H9 (cell line): ENCODE data around the gene LLGL2. TPM values are rescaled to one million over a fixed set of nuclear protein-coding genes. Genes with fewer than 3 reads are reported as not detected.
A peak's percentile ranks its signal among the peaks of the same experiment; 100 is the strongest.

Experiments used
- DNase-seq: peaks from one replicate; pipeline ENCODE4 v3.0.0-alpha.2; 2017
- H2AFZ ChIP-seq: one replicate; pipeline ENCODE4 v1.6.1; 2013; ENCODE audit warnings: mild to moderate bottlenecking, low read length, control low read depth, moderate library complexity
- H2AK5ac ChIP-seq: 2 replicates; pipeline ENCODE4 v1.6.1; 2013; ENCODE audit warnings: low read length, control low read depth, mixed read lengths; ENCODE audit not compliant: insufficient read length
- H2BK120ac ChIP-seq: one replicate; pipeline ENCODE4 v1.6.1; 2013; ENCODE audit warnings: low read depth, mild to moderate bottlenecking, low read length, control low read depth, inconsistent platforms; ENCODE audit not compliant: poor library complexity, severe bottlenecking
- H2BK12ac ChIP-seq: 2 replicates; pipeline ENCODE4 v1.6.1; 2013; ENCODE audit warnings: low read length, control low read depth, mixed read lengths, low read depth; ENCODE audit not compliant: insufficient read length
- H2BK15ac ChIP-seq: 2 replicates; pipeline ENCODE4 v1.6.1; 2013; ENCODE audit warnings: low read depth, low read length, control low read depth
- H2BK20ac ChIP-seq: one replicate; pipeline ENCODE4 v1.6.1; 2013; ENCODE audit warnings: low read depth, mild to moderate bottlenecking, low read length, control low read depth, inconsistent platforms; ENCODE audit not compliant: poor library complexity, severe bottlenecking
- H2BK5ac ChIP-seq: 2 replicates; pipeline ENCODE4 v1.6.1; 2013; ENCODE audit warnings: low read length, control low read depth, mixed read lengths; ENCODE audit not compliant: insufficient read length
- H3K14ac ChIP-seq: 2 replicates; pipeline ENCODE4 v1.6.1; 2013; ENCODE audit warnings: low read length, control low read depth; ENCODE audit not compliant: insufficient read depth
- H3K18ac ChIP-seq: 2 replicates; pipeline ENCODE4 v1.6.1; 2013; ENCODE audit warnings: low read depth, mild to moderate bottlenecking, mixed read lengths, low read length, control low read depth; ENCODE audit not compliant: insufficient read length
- H3K23ac ChIP-seq: 2 replicates; pipeline ENCODE4 v1.6.1; 2013; ENCODE audit warnings: low read length, control low read depth, mixed read lengths, low read depth; ENCODE audit not compliant: insufficient read length
- H3K23me2 ChIP-seq: 2 replicates; pipeline ENCODE4 v1.6.1; 2013; ENCODE audit warnings: low read depth, mild to moderate bottlenecking, mixed read lengths, low read length, control low read depth; ENCODE audit not compliant: insufficient read length, poor library complexity, severe bottlenecking
- H3K27ac ChIP-seq: 2 replicates; pipeline ENCODE4 v1.5.1; 2013; ENCODE audit warnings: low read length, control low read depth, mixed read lengths, low read depth; ENCODE audit not compliant: insufficient read length
- H3K27me3 ChIP-seq: 2 replicates; pipeline ENCODE4 v1.6.1; 2013; ENCODE audit warnings: low read length, control low read depth, inconsistent platforms; ENCODE audit not compliant: insufficient read depth
- H3K4ac ChIP-seq: 2 replicates; pipeline ENCODE4 v1.6.1; 2013; ENCODE audit warnings: low read depth, mild to moderate bottlenecking, control low read depth, inconsistent platforms, low read length, moderate library complexity
- H3K4me1 ChIP-seq: 2 replicates; pipeline ENCODE4 v1.6.1; 2013; ENCODE audit warnings: low read length, control low read depth, inconsistent platforms; ENCODE audit not compliant: insufficient read depth
- H3K4me2 ChIP-seq: 2 replicates; pipeline ENCODE4 v1.6.1; 2013; ENCODE audit warnings: low read length, control low read depth, mixed read lengths; ENCODE audit not compliant: insufficient read length, insufficient read depth
- H3K56ac ChIP-seq: 2 replicates; pipeline ENCODE4 v1.6.1; 2013; ENCODE audit warnings: low read depth, mild to moderate bottlenecking, mixed read lengths, low read length, control low read depth; ENCODE audit not compliant: insufficient read length
- H3K79me1 ChIP-seq: 2 replicates; pipeline ENCODE4 v1.6.1; 2013; ENCODE audit warnings: low read depth, mild to moderate bottlenecking, moderate library complexity, low read length, control low read depth, inconsistent platforms; ENCODE audit not compliant: insufficient read depth, poor library complexity, severe bottlenecking
- H3K79me2 ChIP-seq: 2 replicates; pipeline ENCODE4 v1.6.1; 2013; ENCODE audit warnings: low read length, control low read depth, inconsistent platforms; ENCODE audit not compliant: insufficient read depth
- H3K9ac ChIP-seq: 2 replicates; pipeline ENCODE4 v1.6.1; 2013; ENCODE audit warnings: low read length, control low read depth, mixed read lengths; ENCODE audit not compliant: insufficient read length; ENCODE audit errors: extremely low read depth
- H3K9me3 ChIP-seq: one replicate; pipeline ENCODE4 v1.6.1; 2013; ENCODE audit warnings: low read depth, low read length, inconsistent platforms; ENCODE audit not compliant: control insufficient read depth
- H3T11ph ChIP-seq: one replicate; pipeline ENCODE4 v1.6.1; 2013; ENCODE audit warnings: mild to moderate bottlenecking, low read length, control low read depth, inconsistent platforms
- H4K20me1 ChIP-seq: one replicate; pipeline ENCODE4 v1.6.1; 2013; ENCODE audit not compliant: control insufficient read depth, insufficient read length, insufficient read depth
- H4K5ac ChIP-seq: 2 replicates; pipeline ENCODE4 v1.6.1; 2013; ENCODE audit warnings: low read depth, mild to moderate bottlenecking, mixed read lengths, low read length, control low read depth; ENCODE audit not compliant: insufficient read length
- H4K8ac ChIP-seq: replicated peaks from 2 replicates; pipeline ENCODE4 v1.6.1; 2013; ENCODE audit warnings: low read length, control low read depth, mixed read lengths, low read depth; ENCODE audit not compliant: insufficient read length
- H4K91ac ChIP-seq: 2 replicates; pipeline ENCODE4 v1.6.1; 2013; ENCODE audit warnings: low read depth, mild to moderate bottlenecking, moderate library complexity, mixed read lengths, low read length, control low read depth; ENCODE audit not compliant: insufficient read length
- H3K27ac Mint-ChIP-seq, 3 experiments: 2 replicates in 2 of 3; 3 replicates in 1 of 3; pipeline ENCODE4 v1.8.0; 2020 to 2021; ENCODE audit warnings: mixed read lengths in 3 of 3, mild to moderate bottlenecking in 1 of 3, moderate library complexity in 1 of 3
- H3K27me3 Mint-ChIP-seq: 2 replicates; pipeline ENCODE4 v1.8.0; 2021; ENCODE audit warnings: low read depth, mild to moderate bottlenecking, moderate library complexity, mixed read lengths
- H3K36me3 Mint-ChIP-seq, 3 experiments: 2 replicates in 2 of 3; 3 replicates in 1 of 3; pipeline ENCODE4 v1.8.0; 2020 to 2021; ENCODE audit warnings: low read depth in 3 of 3, mixed read lengths in 3 of 3; ENCODE audit not compliant: insufficient read depth in 1 of 3
- H3K4me1 Mint-ChIP-seq, 2 experiments: 2 replicates each; pipeline ENCODE4 v1.8.0; 2020; ENCODE audit warnings: mixed read lengths in 2 of 2
- H3K4me3 Mint-ChIP-seq, 2 experiments: 2 replicates in 1 of 2; 3 replicates in 1 of 2; pipeline ENCODE4 v1.8.0; 2020 to 2021; ENCODE audit warnings: mild to moderate bottlenecking in 2 of 2, mixed read lengths in 2 of 2, moderate library complexity in 1 of 2
- H3K9me3 Mint-ChIP-seq, 2 experiments: 2 replicates in 1 of 2; 3 replicates in 1 of 2; pipeline ENCODE4 v1.8.0; 2020; ENCODE audit warnings: mild to moderate bottlenecking in 2 of 2, mixed read lengths in 2 of 2, moderate library complexity in 1 of 2
- WGBS: extraction: QIAGEN DNeasy Blood & Tissue Kit; methylation state at CpG from one replicate; pipeline ENCODE4 v1.1.7; 2013; ENCODE audit warnings: missing lambda C conversion rate, low lambda C conversion rate, mixed read lengths; ENCODE audit not compliant: insufficient read length; ENCODE audit errors: extremely low coverage; 5-methylcytosine and 5-hydroxymethylcytosine counted together
- total RNA-seq: library from RNA; stranded (reverse); gene quantifications from 2 replicates; pipeline ENCODE4 v1.2.1, GENCODE V29; 2021
- TF ChIP-seq, protein P1 (sequence below): fragments of 200-600 bp; sonication (generic); conservative IDR thresholded peaks from 3 replicates; pipeline ENCODE4 v1.8.0; 2021; ENCODE audit warnings: antibody characterized with exemption, mild to moderate bottlenecking

The LLGL2 gene
- total RNA-seq, 1 experiment from 2014 or later: 90.4 TPM

DNA sequence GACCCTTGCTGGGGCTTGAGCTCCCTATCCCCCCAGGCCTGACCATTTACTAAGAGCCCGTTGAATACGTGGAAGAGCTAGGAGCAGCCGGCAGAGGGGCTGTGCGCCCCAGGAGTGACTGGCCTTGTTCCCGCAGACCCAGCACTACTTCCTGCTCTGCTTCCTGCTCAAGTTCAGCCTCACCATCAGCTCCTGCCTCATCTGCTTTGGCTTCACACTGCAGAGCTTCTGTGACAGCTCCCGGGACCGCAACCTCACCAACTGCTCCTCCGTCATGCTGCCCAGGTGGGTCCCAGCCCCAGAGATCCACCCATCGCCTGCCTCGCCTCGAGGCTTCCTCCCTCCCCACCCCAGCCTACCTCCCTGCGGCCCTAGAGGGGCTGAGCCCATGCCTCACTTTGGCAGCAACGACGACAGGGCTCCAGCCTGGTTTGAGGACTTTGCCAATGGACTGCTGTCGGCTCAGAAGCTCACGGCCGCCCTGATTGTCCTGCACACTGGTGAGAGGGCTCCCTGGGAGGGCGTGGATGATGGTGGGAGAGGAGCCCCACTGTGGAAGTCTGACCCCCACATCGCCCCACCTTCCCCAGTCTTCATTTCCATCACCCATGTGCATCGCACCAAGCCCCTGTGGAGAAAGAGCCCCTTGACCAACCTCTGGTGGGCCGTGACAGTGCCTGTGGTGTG lies 27.3 kb upstream of the LLGL2 start:
- Histone ChIP-seq H3T11ph (no peak overlapping the region), H2BK20ac (no peak overlapping the region), H4K20me1 (no peaks in the 10 kb centered on the region), H4K8ac (no peak overlapping the region), H3K56ac (no peak overlapping the region), H3K79me1 (no peaks in the 10 kb centered on the region), H3K18ac (no peak overlapping the region), H3K23me2 (no peaks in the 10 kb centered on the region), H3K4me1 (no peaks in the 10 kb centered on the region), H2AFZ (no peak overlapping the region), H3K9me3 (no peaks in the 10 kb centered on the region), H3K14ac (no peak overlapping the region), H3K79me2 (no peaks in the 10 kb centered on the region), H2BK5ac (no peak overlapping the region), H4K5ac (no peak overlapping the region), H3K4ac (no peak overlapping the region), H3K9ac (no peak overlapping the region), H3K27ac (no peak overlapping the region), H3K23ac (no peak overlapping the region), H2AK5ac (no peak overlapping the region), H3K27me3 (no peaks in the 10 kb centered on the region), H2BK15ac (no peak overlapping the region), H2BK12ac (no peak overlapping the region), H3K4me2 (no peak overlapping the region), H4K91ac (no peak overlapping the region), H2BK120ac (no peak overlapping the region)
- no peaks in the 10 kb centered on the region for H3K9me3 Mint-ChIP-seq
- H3K27me3 Mint-ChIP-seq: no peaks in the 10 kb centered on the region; the same call in 1 of the 2 replicates
- TF ChIP-seq, protein P1, sequence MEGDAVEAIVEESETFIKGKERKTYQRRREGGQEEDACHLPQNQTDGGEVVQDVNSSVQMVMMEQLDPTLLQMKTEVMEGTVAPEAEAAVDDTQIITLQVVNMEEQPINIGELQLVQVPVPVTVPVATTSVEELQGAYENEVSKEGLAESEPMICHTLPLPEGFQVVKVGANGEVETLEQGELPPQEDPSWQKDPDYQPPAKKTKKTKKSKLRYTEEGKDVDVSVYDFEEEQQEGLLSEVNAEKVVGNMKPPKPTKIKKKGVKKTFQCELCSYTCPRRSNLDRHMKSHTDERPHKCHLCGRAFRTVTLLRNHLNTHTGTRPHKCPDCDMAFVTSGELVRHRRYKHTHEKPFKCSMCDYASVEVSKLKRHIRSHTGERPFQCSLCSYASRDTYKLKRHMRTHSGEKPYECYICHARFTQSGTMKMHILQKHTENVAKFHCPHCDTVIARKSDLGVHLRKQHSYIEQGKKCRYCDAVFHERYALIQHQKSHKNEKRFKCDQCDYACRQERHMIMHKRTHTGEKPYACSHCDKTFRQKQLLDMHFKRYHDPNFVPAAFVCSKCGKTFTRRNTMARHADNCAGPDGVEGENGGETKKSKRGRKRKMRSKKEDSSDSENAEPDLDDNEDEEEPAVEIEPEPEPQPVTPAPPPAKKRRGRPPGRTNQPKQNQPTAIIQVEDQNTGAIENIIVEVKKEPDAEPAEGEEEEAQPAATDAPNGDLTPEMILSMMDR: no peak
- H3K4me3 Mint-ChIP-seq: no peak overlapping the region
- DNase-seq: no peak
- no peaks in the 10 kb centered on the region for H3K4me1 Mint-ChIP-seq
- no CpG with 5 or more reads among the region's 21 CpGs for whole genome bisulfite sequencing
- peak overlapping the region in 1 of 3 experiments; percentile 72; a peak in 2 of 7 replicates for H3K27ac Mint-ChIP-seq
- peaks cover 0 to 49% (median 43%) of the 10 kb centered on the region in 3 experiments; a peak in 5 of 7 replicates for H3K36me3 Mint-ChIP-seq
